Measurements from ENCODE around the gene STX11.

Gene STX11

GRCh38 chr6:144143878-144144277 lies 6.4 kb upstream of the STX11 start:
- no peak for DNase-seq

GRCh38 chr6:144144996-144145395 lies 5.3 kb upstream of the STX11 start:
- no peak for DNase-seq

GRCh38 chr6:144145541-144145940 lies 4.8 kb upstream of the STX11 start:
- DNase-seq, result no peak

- DNase-seq, result no peak
These were observed 1.4 kb upstream of the STX11 start for GRCh38 chr6:144148886-144149285.

GRCh38 chr6:144149558-144149893 lies 791 bp upstream of the STX11 start:
- no peak for DNase-seq

- DNase-seq, result peak; percentile 36 to 72
These were observed 667 bp downstream of the STX11 start for GRCh38 chr6:144150710-144151657.

- no peak for DNase-seq
These were observed 2.1 kb downstream of the STX11 start for GRCh38 chr6:144152334-144152900.

- DNase-seq, result no peak
These were observed 2.9 kb downstream of the STX11 start for GRCh38 chr6:144153260-144153659.

- DNase-seq, result no peak
These were observed 3.7 kb downstream of the STX11 start for GRCh38 chr6:144153971-144154370.

- no peak for DNase-seq
These were observed 5.2 kb downstream of the STX11 start for GRCh38 chr6:144155529-144155928.

GRCh38 chr6:144156338-144156737 lies 6.0 kb downstream of the STX11 start:
- DNase-seq, result no peak

- DNase-seq, result no peak
These were observed 6.7 kb downstream of the STX11 start for GRCh38 chr6:144156991-144157390.

- no peak for DNase-seq
These were observed 7.8 kb downstream of the STX11 start for GRCh38 chr6:144158133-144158532.

GRCh38 chr6:144159223-144159622 lies 8.9 kb downstream of the STX11 start:
- DNase-seq, result no peak

GRCh38 chr6:144159742-144160141 lies 9.4 kb downstream of the STX11 start:
- no peak for DNase-seq

GRCh38 chr6:144160431-144161005 lies 10.2 kb downstream of the STX11 start:
- DNase-seq, result no peak

- no peak for DNase-seq
These were observed 11.7 kb downstream of the STX11 start for GRCh38 chr6:144161975-144162374.

GRCh38 chr6:144162977-144163376 lies 12.7 kb downstream of the STX11 start:
- DNase-seq, result no peak

- no peak for DNase-seq
These were observed 15.5 kb downstream of the STX11 start for GRCh38 chr6:144165784-144166183.

GRCh38 chr6:144170044-144170443 lies 19.7 kb downstream of the STX11 start:
- DNase-seq, result no peak

GRCh38 chr6:144171406-144171805 lies 21.1 kb downstream of the STX11 start:
- DNase-seq, result no peak

- no peak for DNase-seq
These were observed 23.7 kb downstream of the STX11 start for GRCh38 chr6:144174006-144174405.

- no peak for DNase-seq
These were observed 25.7 kb downstream of the STX11 start for GRCh38 chr6:144176043-144176442.

GRCh38 chr6:144177726-144178125 lies 27.4 kb downstream of the STX11 start:
- no peak for DNase-seq

Data from stimulated activated CD4-positive, alpha-beta T cell treated with anti-CD3 and anti-CD28 coated beads, Interleukin-4, amount 100 ng/mL, for 4 hours (primary cell).